GM06990 (cell line): ENCODE measurements around the gene HLA-A.

Experiments
- DNase-seq: peaks from one replicate; pipeline ENCODE4 v3.0.0-alpha.2; 2011; ENCODE audit not compliant: insufficient read length; ENCODE audit errors: extremely low read depth
- H3K27me3 ChIP-seq: replicated peaks from 2 replicates; pipeline ENCODE4 v1.6.0; 2011; ENCODE audit warnings: low read length; ENCODE audit not compliant: control insufficient read depth, insufficient read depth
- H3K36me3 ChIP-seq: 2 replicates; pipeline ENCODE4 v1.5.1; 2011; ENCODE audit warnings: low read length; ENCODE audit not compliant: control insufficient read depth, insufficient read depth
- H3K4me3 ChIP-seq: replicated peaks from 2 replicates; pipeline ENCODE4 v1.5.1; 2011; ENCODE audit warnings: low read depth, mild to moderate bottlenecking, control low read depth, low read length
- CTCF ChIP-seq: IDR thresholded peaks from 2 replicates; pipeline ENCODE4 v1.5.1; 2011; ENCODE audit warnings: low read length, control low read depth, mild to moderate bottlenecking, inconsistent platforms; ENCODE audit not compliant: insufficient read depth, poor library complexity, severe bottlenecking

Gene HLA-A

DNA sequence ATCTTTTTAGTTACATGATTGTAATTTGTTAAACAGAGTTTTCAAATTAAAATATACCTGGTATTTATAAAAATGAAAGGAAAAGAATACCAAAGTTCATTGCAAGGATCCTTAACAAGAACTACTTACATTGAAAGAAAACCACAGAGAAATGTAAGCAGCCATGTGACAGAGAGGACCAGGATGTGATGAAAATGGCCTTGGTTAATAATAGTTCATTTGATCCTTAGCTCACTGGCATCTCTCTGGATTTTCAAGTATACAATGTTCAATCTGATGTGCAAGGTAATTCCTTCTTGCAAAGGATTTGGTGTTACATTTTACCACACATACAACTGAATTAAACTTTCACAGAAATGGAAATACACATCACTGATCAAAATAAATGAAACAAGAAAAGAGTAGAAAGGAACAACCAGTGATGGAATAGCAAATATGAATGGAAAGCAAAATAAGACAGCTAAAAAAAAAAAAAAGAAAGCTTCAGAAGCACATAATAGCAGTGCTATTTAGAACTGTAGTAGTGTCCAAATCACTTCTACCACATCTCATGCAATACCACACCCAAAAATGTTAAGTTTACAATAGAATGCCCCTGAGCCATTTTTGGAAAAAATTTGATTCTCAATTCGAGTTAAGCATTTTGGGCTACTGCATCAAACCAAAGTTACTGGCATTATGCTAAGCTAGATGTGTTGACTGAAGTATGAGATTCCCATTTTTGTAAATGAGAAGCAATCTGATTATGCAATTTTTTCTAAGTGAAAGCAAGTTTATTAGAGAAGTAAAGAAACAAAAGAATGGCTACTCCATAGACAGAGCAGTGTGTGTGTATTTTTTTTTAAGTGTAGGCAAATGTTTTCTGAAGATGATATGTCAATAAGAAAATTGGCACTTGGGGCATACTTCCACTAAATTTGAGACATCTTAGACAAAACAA is 22.6 kb upstream of the HLA-A start:
- H3K36me3 ChIP-seq: no peaks in the 10 kb centered on the region
- TF ChIP-seq CTCF: no peak
- no peak for DNase-seq
- no peaks in the 10 kb centered on the region for H3K27me3 ChIP-seq
- H3K4me3 ChIP-seq: no peak overlapping the region

GRCh38 chr6:29924287-29924686 is 18.0 kb upstream of the HLA-A start:
- DNase-seq: no peak
- Histone ChIP-seq H3K27me3 (no peaks in the 10 kb centered on the region), H3K36me3 (no peaks in the 10 kb centered on the region), H3K4me3 (no peak overlapping the region)
- no peak for TF ChIP-seq CTCF

- no peak for DNase-seq
- Histone ChIP-seq H3K27me3 (no peaks in the 10 kb centered on the region), H3K36me3 (no peaks in the 10 kb centered on the region), H3K4me3 (no peak overlapping the region)
- TF ChIP-seq CTCF: no peak
These were observed 17.6 kb upstream of the HLA-A start for GRCh38 chr6:29924731-29925130.

DNA sequence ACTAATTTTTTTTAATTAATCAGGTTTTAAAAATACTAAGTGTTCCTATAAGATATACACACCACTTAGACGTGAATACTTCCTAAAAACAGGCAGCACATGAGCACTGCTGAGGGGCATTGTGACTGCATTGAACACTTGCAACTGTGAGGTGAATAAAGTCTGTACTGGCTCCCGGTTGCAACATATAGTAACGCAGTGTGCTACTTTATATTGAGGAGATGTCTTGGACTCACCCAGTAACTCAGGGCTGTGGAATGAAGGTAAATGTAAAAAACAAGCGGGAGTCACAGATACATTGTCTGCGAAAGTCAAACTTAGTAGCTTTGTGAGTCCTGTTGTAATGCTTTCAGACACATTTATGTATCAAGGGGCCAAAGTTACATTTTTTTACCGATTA is 17.0 kb upstream of the HLA-A start:
- H3K36me3 ChIP-seq: no peaks in the 10 kb centered on the region
- DNase-seq: no peak
- H3K4me3 ChIP-seq: no peak overlapping the region
- H3K27me3 ChIP-seq: no peaks in the 10 kb centered on the region
- TF ChIP-seq CTCF: no peak

DNA sequence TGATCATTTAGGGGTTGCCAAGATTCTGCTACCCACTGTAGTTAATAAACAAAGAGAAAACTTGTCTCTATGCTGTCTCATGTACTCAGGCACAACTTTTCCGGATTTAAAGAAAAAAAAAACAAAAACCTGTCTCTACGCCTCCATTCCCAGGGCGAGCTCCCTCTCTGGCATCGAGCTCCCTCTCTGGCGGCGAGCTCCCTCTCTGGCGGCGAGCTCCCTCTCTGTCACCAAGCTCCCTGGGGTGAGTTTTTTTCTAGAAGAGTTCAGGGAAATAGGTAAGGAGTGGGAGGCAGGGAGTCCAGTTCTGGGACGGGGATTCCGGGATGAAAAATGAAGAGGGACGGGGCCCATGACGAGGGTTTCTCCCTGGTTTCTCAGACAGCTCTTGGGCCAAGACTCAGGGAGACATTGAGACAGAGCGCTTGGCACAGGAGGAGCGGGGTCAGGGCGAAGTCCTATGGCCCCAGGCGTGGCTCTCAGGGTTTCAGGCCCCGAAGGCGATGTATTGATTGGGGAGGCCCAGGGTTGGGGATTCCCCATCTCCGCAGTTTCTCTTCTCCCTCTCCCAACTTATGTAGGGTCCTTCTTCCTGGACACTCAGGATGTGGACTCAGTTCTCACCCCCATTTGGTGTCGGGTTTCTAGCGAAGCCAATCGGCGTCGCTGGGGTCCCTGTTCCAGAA is 16.5 kb upstream of the HLA-A start:
- TF ChIP-seq CTCF: no peak

More for the DNA sequence above, 16.5 kb upstream of the HLA-A start:
- Histone ChIP-seq H3K27me3 (no peaks in the 10 kb centered on the region), H3K4me3 (peak overlapping the region; percentile 74), H3K36me3 (no peaks in the 10 kb centered on the region)
- DNase-seq: peak; percentile 53
